ENCODE measurements around the gene EXOSC1. TPM values are rescaled to one million over a fixed set of nuclear protein-coding genes. Genes with fewer than 3 reads are reported as not detected.

The EXOSC1 gene
- total and polyA plus RNA-seq, 2 of the 13 experiments (the other 11 are each of a cell fraction or from before 2014, with no cell fraction given): 36.3 to 39.9 TPM

DNA sequence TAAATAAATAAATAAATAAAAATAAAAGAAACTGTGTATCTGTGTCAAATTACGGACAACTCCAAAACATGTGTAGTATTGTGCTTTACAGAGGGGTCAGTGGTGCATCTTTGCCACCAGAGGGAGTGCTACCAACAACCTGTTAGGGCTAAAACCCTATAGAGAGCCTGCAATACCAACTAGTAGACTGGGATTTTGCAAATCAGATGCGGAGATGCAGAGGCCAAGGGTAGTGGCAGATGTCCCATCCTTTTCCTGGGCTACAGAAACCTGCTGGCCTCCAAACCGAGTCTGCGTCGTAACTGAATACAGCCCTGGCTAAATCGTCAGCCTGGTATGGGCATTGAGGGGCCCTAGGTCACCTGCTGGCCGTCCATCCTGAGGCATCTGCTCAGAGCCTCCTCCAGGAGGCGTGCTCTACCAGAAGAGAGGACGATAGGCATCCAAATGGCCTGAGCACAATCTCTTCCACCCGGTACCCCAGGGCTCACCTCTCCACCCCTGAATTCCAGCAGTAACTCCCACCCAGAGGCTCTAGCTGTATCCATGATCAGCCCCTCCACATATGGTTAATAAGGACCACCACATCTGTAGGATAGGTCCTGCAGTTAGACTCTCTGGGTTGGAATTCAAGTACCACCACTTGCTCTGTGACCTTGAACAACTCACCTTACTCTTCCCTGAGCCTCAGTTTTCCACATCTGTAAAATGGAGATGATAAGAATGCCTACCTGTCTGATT, 38.4 kb downstream of the EXOSC1 start (continued):
- TF ChIP-seq, protein P1, sequence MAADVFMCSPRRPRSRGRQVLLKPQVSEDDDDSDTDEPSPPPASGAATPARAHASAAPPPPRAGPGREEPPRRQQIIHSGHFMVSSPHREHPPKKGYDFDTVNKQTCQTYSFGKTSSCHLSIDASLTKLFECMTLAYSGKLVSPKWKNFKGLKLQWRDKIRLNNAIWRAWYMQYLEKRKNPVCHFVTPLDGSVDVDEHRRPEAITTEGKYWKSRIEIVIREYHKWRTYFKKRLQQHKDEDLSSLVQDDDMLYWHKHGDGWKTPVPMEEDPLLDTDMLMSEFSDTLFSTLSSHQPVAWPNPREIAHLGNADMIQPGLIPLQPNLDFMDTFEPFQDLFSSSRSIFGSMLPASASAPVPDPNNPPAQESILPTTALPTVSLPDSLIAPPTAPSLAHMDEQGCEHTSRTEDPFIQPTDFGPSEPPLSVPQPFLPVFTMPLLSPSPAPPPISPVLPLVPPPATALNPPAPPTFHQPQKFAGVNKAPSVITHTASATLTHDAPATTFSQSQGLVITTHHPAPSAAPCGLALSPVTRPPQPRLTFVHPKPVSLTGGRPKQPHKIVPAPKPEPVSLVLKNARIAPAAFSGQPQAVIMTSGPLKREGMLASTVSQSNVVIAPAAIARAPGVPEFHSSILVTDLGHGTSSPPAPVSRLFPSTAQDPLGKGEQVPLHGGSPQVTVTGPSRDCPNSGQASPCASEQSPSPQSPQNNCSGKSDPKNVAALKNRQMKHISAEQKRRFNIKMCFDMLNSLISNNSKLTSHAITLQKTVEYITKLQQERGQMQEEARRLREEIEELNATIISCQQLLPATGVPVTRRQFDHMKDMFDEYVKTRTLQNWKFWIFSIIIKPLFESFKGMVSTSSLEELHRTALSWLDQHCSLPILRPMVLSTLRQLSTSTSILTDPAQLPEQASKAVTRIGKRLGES (CRISPR knock-in tag; IDR thresholded peaks at IDR 0.05; ENCODE audit: borderline replicate concordance): no peak
- TF ChIP-seq SIX4 (CRISPR knock-in tag; IDR thresholded peaks at IDR 0.05): 0 out of 2 replicates have a peak, but pooled peaks have one; percentile 12
- TF ChIP-seq THAP11 (CRISPR knock-in tag; IDR thresholded peaks at IDR 0.05): peak; percentile 21; the same call in 1 of the 2 replicates
- TF ChIP-seq ZNF256 (CRISPR knock-in tag; conservative IDR thresholded peaks at IDR 0.05): no peak
- TF ChIP-seq SSRP1 (CRISPR knock-in tag; IDR thresholded peaks at IDR 0.05): no peak
- peak; percentile 57; the same call in 1 of the 2 replicates for TF ChIP-seq HMG20B (CRISPR knock-in tag; conservative IDR thresholded peaks at IDR 0.05)
- TF ChIP-seq, protein P2, sequence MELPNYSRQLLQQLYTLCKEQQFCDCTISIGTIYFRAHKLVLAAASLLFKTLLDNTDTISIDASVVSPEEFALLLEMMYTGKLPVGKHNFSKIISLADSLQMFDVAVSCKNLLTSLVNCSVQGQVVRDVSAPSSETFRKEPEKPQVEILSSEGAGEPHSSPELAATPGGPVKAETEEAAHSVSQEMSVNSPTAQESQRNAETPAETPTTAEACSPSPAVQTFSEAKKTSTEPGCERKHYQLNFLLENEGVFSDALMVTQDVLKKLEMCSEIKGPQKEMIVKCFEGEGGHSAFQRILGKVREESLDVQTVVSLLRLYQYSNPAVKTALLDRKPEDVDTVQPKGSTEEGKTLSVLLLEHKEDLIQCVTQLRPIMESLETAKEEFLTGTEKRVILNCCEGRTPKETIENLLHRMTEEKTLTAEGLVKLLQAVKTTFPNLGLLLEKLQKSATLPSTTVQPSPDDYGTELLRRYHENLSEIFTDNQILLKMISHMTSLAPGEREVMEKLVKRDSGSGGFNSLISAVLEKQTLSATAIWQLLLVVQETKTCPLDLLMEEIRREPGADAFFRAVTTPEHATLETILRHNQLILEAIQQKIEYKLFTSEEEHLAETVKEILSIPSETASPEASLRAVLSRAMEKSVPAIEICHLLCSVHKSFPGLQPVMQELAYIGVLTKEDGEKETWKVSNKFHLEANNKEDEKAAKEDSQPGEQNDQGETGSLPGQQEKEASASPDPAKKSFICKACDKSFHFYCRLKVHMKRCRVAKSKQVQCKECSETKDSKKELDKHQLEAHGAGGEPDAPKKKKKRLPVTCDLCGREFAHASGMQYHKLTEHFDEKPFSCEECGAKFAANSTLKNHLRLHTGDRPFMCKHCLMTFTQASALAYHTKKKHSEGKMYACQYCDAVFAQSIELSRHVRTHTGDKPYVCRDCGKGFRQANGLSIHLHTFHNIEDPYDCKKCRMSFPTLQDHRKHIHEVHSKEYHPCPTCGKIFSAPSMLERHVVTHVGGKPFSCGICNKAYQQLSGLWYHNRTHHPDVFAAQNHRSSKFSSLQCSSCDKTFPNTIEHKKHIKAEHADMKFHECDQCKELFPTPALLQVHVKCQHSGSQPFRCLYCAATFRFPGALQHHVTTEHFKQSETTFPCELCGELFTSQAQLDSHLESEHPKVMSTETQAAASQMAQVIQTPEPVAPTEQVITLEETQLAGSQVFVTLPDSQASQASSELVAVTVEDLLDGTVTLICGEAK (IDR thresholded peaks at IDR 0.05): no peak
- TF ChIP-seq, protein P2 (CRISPR knock-in tag; IDR thresholded peaks at IDR 0.05): 0 out of 2 replicates have a peak, but pooled peaks have one; percentile 24
- no peak for TF ChIP-seq HOXA5 (CRISPR knock-in tag; IDR thresholded peaks at IDR 0.05)
- TF ChIP-seq CBFB (CRISPR knock-in tag; IDR thresholded peaks at IDR 0.05): 0 out of 2 replicates have a peak, but pooled peaks have one; percentile 14
- no peak for TF ChIP-seq ZZZ3 (CRISPR knock-in tag; IDR thresholded peaks at IDR 0.05; ENCODE audit: borderline replicate concordance)
- no peak for TF ChIP-seq ZNF234 (CRISPR knock-in tag; conservative IDR thresholded peaks at IDR 0.05)
- TF ChIP-seq ZNF335 (CRISPR knock-in tag; IDR thresholded peaks at IDR 0.05): no peak
- TF ChIP-seq ARNT (IDR thresholded peaks at IDR 0.05): no peak
- no peak for TF ChIP-seq SCMH1 (CRISPR knock-in tag; IDR thresholded peaks at IDR 0.05; ENCODE audit: borderline replicate concordance)
- TF ChIP-seq ATAD3A (CRISPR knock-in tag; IDR thresholded peaks at IDR 0.05): no peak
- no peak for TF ChIP-seq HOXA7 (CRISPR knock-in tag; IDR thresholded peaks at IDR 0.05)

Measured in HepG2 (cell line).